ENCODE measurements around the gene NSL1. TPM values are rescaled to one million over a fixed set of nuclear protein-coding genes. Genes with fewer than 3 reads are reported as not detected.
"Not testable (repeated sequence)": the region's sequence is repeated elsewhere in the genome, so short reads cannot be mapped to it uniquely, and the experiment has no call there.

Gene NSL1
- polyA plus RNA-seq, 1 donor from 2014 or later, result 71.5 TPM

DNA sequence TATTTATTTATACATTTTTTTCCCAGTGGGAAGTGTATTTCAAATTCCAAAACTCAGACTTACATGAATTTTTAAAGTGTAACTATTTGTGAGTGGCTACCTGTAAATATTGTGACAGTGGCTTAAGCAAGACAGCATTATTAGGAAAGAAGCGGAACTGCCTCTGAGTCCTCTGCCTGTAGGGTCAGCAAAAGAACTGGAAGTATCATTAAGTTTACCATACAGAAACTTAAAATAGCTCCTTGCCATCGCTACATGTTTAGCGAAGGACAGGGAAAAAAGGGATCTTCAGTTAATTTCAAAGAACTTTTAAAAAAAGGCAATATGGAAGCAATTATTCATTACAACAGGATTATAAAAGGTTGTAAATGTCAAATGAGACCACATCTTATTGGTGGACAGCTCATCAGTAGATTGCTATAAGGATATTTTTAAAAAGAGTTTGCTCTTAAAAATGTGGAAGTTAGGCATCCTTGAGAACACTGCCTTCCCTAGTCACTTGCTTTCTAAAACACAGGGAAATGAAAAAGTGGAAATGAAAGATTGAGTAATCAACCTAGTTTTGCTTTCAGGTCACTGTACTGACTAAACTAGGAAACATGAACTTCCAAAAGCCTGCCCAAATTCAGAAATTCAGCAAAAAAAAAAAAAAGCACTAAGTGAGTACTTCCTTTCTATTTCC, 39.2 kb downstream of the NSL1 start:
- Mint-ChIP-seq H3K36me3 (no peaks in the 10 kb centered on the region), H3K4me1 (peaks cover 29 to 34% (median 34%) of the 10 kb centered on the region in 3 donors), H3K27me3 (no peaks in the 10 kb centered on the region), H3K27ac (peak overlapping the region; percentile 33 to 93 (median 85)), H3K9me3 (no peaks in the 10 kb centered on the region), H3K4me3 (peak overlapping the region; percentile 35 to 91 (median 67))

DNA sequence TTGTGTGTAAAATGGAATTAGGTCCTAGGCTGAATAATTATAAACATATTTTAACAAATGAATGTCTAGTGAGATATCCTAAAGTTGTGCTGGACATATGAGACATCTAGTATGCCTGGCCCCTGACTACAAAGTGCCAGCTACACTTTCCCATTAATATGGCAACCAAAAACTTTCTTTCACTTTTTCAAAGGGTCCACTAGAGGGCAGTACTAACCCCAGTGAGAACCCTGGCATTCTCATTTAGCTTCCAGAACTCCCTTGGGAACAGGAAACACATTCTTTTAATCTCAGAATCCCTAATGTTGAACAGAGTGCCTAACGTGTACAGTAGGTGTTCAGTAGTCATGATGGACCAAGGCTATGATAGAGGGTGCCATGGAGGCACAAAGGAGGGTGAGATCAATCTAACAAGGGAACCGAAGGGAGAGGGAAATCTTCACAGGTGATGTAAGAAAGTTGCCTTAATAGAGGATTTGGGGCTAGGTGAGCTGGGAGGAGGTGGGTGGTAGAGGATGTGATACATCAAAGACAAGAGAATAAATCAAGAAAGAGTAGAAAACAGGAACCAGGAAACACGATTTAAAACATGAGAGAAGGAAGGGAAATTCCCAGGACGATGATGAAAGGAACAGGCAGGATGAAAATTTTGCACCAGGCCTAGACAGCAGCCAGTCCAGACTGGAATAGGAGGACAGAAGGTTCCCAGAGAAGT, 41.6 kb downstream of the NSL1 start:
- peaks cover 29 to 44% (median 35%) of the 10 kb centered on the region in 3 donors for H3K4me1 Mint-ChIP-seq

DNA sequence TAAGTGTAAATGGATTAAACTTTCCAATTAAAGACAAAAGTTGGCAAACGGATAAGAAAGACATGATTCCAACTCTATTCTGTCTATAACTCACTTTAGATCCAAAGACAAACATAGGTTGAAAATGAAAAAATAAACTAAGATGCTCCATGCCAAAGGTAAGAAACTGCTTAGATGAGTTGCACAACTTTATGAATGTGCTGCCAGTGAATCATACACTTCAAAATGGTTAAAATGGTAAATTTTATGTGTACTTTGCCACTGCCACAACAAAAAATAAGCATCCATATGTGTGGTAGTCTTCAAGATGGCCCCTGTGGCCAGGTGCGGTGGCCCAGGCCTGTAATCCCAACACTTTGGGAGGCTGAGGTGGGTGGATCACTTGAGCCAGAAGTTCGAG, 45.0 kb downstream of the NSL1 start:
- H3K36me3 Mint-ChIP-seq, result peaks cover 8% of the 10 kb centered on the region
- no peaks in the 10 kb centered on the region for H3K27me3 Mint-ChIP-seq
- peaks cover 7 to 18% (median 11%) of the 10 kb centered on the region in 3 donors for H3K4me1 Mint-ChIP-seq
- H3K27ac Mint-ChIP-seq, result no peak overlapping the region
- no peaks in the 10 kb centered on the region for H3K9me3 Mint-ChIP-seq
- peak overlapping the region in 1 of 4 donors; percentile 8 for H3K4me3 Mint-ChIP-seq

More for the DNA sequence above, 41.6 kb downstream of the NSL1 start:
- no peaks in the 10 kb centered on the region for H3K27me3 Mint-ChIP-seq
- H3K4me3 Mint-ChIP-seq, result peak overlapping the region in 1 of 4 donors; percentile 27
- no peaks in the 10 kb centered on the region for H3K9me3 Mint-ChIP-seq
- H3K27ac Mint-ChIP-seq, result peak overlapping the region in 2 of 3 donors; percentile 30 to 92
- no peaks in the 10 kb centered on the region for H3K36me3 Mint-ChIP-seq

DNA sequence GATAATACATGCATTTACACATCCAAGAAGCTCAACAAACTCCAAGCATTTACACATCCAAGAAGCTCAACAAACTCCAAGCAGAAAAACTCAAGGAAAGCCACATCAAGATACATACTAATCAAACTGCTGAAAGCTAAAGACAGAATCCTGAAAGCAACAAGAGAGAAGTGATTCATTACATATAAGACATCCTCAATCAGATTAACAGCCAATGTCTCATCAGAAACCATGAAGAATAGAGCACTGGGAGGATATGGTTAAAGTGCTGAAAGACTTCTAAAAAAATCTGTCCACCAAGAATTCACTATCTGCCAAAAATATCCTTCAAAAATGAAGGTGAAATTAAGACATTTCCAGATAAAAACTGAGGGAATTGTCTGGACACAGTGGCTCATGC, 46.3 kb downstream of the NSL1 start:
- Mint-ChIP-seq H3K9me3 (no peaks in the 10 kb centered on the region), H3K4me3 (no peak overlapping the region), H3K36me3 (peaks cover 13% of the 10 kb centered on the region), H3K27ac (no peak overlapping the region), H3K4me1 (peaks cover 6 to 16% (median 9%) of the 10 kb centered on the region in 3 donors), H3K27me3 (no peaks in the 10 kb centered on the region)

DNA sequence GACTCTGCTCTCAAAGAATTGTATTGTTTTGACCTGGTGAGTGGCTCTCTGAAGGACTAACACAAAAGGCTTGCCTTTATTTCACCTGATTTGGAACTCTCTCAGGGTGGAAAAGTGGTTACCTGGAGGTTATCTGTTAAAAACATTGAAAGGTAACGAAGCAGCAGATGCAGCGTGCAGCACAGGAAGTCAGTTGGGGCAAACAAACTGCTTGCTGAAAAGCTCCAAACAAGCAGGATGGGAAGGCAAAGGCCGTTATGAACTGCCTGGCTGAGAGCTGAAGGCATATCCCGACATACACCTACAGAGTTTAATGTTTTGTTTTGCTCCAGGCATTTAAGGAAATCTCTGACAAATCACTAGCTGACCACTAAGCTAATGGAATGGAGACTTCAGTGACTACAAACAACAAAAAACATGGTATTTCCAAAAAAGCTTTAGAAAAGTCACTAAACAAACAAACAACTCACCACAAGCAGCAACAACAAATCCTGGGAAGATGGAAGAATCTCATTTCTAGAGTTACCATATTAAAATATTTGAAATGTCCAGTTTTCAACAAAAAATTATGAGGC, 47.6 kb downstream of the NSL1 start:
- Mint-ChIP-seq H3K27me3 (no peaks in the 10 kb centered on the region), H3K36me3 (peaks cover 13% of the 10 kb centered on the region), H3K27ac (no peak overlapping the region), H3K9me3 (no peaks in the 10 kb centered on the region), H3K4me1 (peaks cover 0 to 10% (median 3%) of the 10 kb centered on the region in 3 donors), H3K4me3 (no peak overlapping the region)

GRCh38 chr1:212738330-212738729, 53.2 kb downstream of the NSL1 start:
- Mint-ChIP-seq H3K27me3 (no peaks in the 10 kb centered on the region), H3K27ac (no peak overlapping the region), H3K4me1 (peaks cover 0 to 3% (median under 1%) of the 10 kb centered on the region in 3 donors), H3K9me3 (no peaks in the 10 kb centered on the region), H3K4me3 (no peak overlapping the region), H3K36me3 (peaks cover 18% of the 10 kb centered on the region)

DNA sequence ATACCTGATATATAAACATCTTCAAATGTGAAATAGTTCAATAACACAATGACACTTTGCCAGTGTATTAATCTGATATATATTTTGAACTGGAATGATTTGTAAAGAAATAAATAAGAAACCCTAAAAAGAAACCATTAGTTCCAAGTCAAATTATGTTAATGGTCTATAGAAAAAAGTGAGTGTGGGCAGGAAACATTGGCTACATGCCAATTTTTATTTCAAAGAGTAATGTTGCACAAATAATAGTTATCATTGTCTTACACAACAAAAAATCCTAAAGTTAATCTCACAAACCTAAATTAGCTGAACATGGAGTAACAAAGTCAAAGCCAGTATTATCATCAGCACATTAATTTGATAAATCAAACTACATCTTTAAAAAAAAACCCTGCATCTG, 54.0 kb downstream of the NSL1 start:
- Mint-ChIP-seq H3K9me3 (no peaks in the 10 kb centered on the region), H3K27me3 (no peaks in the 10 kb centered on the region), H3K36me3 (peaks cover 19% of the 10 kb centered on the region), H3K4me3 (no peak overlapping the region), H3K27ac (no peak overlapping the region), H3K4me1 (peaks cover 0 to 3% (median 1%) of the 10 kb centered on the region in 3 donors)

DNA sequence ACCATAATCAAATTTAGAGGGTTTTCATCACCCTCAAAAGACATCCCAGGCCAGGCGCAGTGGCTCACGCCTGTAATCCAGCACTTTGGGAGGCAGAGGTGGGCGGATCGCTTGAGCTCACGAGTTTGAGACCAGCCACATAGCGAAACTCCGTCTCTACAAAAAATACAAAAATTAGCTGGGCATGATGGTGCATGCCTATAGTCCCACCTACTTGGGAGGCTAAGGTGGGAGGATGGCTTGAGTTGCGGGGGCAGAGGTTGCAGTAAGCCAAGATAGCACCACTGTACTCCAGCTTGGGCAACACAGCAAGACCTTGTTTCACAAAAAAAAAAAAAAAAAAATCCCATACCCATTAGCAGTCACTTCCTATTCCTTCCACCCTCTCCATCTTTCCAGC, 58.5 kb downstream of the NSL1 start:
- Mint-ChIP-seq H3K4me1 (peaks cover 0 to 1% (median 0%) of the 10 kb centered on the region in 3 donors), H3K36me3 (peaks cover 6% of the 10 kb centered on the region), H3K9me3 (no peaks in the 10 kb centered on the region), H3K4me3 (no peak overlapping the region), H3K27me3 (no peaks in the 10 kb centered on the region), H3K27ac (no peak overlapping the region)

GRCh38 chr1:212731630-212732029, 59.9 kb downstream of the NSL1 start:
- Mint-ChIP-seq H3K27ac (peak overlapping the region in 1 of 3 donors; percentile 64), H3K4me3 (no peak overlapping the region), H3K9me3 (no peaks in the 10 kb centered on the region), H3K4me1 (peaks cover 0 to 1% (median 0%) of the 10 kb centered on the region in 3 donors), H3K36me3 (peaks cover 6% of the 10 kb centered on the region), H3K27me3 (no peaks in the 10 kb centered on the region)

DNA sequence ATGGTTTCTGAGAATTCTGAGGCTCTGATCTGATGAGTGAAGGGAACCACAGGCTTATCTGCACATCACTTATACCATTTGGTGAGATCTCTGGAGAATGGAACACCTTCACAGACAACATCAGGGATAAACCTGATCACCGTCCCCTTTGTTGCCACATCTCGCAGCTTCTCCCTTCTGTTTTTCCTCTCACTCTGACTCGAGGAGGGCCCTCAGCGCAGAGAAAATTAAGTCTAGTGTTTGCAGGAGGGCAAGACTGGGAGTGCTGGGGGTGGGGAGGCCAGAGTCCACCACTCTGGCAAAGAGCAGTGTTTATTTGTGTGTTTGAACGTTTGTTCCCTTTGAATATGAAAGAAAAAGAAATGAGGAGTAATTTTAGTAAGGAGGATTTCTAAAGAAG, 63.0 kb downstream of the NSL1 start:
- Mint-ChIP-seq H3K27ac (no peak overlapping the region), H3K9me3 (peaks cover 0 to 3% (median 2%) of the 10 kb centered on the region in 3 donors), H3K27me3 (no peaks in the 10 kb centered on the region), H3K4me1 (peaks cover 0 to 1% (median 0%) of the 10 kb centered on the region in 3 donors), H3K36me3 (peaks cover 10% of the 10 kb centered on the region), H3K4me3 (peak overlapping the region in 1 of 4 donors; percentile 43)

- H3K4me1 Mint-ChIP-seq, result no peaks in the 10 kb centered on the region
- H3K27ac Mint-ChIP-seq, result peak overlapping the region in 1 of 3 donors; percentile 35
- peaks cover 8% of the 10 kb centered on the region for H3K36me3 Mint-ChIP-seq
- H3K4me3 Mint-ChIP-seq, result no peak overlapping the region
- peaks cover 0 to 3% (median 2%) of the 10 kb centered on the region in 3 donors for H3K9me3 Mint-ChIP-seq
- H3K27me3 Mint-ChIP-seq, result no peaks in the 10 kb centered on the region
These were observed 64.0 kb downstream of the NSL1 start for GRCh38 chr1:212727386-212728181.

DNA sequence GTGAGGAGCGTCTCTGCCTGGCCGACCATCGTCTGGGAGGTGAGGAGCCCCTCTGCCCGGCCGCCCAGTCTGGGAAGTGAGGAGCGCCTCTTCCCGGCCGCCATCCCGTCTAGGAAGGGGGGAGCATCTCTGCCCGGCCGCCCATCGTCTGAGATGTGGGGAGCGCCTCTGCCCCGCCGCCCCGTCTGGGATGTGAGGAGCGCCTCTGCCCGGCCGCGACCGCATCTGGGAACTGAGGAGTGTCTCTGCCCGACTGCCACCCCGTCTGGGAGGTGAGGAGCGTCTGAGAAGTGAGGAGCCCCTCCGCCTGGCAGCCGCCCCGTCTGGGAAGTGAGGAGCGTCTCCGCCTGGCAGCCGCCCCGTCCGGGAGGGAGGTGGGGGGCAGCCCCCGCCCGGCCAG, 66.9 kb downstream of the NSL1 start:
- not testable (repeated sequence) for H3K4me1 Mint-ChIP-seq, H3K27ac Mint-ChIP-seq, H3K36me3 Mint-ChIP-seq, H3K4me3 Mint-ChIP-seq, H3K9me3 Mint-ChIP-seq, H3K27me3 Mint-ChIP-seq

DNA sequence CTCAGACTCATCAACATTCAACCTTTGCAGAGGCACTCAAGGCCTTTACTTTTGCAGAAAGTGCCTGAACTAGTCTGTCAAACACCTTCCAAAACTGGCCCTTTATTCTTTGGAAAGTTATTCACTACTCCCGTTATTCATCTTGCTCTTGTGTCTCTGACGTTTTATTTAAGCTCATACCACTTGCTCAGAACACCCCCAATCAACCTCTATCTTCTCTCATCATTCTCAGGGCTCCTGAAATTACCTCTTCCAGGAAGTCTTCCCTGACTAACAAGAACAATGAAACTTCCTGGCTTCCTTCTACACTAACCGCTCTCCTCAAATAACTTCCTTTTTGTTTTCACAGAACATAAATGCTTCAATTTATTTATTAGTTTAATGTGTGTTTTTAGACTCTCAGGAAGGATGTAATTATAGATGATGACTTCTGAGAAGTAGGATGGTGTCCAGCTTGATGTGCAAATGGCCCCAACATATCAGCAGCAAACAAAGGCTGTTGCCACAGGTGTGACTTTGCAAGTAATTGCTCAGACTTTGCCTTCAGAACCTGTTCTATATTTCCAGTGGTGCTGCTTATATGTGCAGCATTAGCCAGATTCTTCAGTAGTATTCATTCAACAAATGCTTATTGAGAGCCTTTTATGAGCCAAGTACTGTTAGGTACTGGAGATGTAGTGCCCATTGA, 69.2 kb downstream of the NSL1 start:
- H3K36me3 Mint-ChIP-seq, result peaks cover 6% of the 10 kb centered on the region
- peaks cover 1% of the 10 kb centered on the region for H3K27me3 Mint-ChIP-seq
- H3K9me3 Mint-ChIP-seq, result peaks cover 0 to 3% (median 2%) of the 10 kb centered on the region in 3 donors
- no peak overlapping the region for H3K4me3 Mint-ChIP-seq
- H3K27ac Mint-ChIP-seq, result no peak overlapping the region
- peaks cover 0 to 1% (median 1%) of the 10 kb centered on the region in 3 donors for H3K4me1 Mint-ChIP-seq

Measured in IgD-negative memory B cell (primary cell).